ENCODE measurements around the gene CYP24A1. TPM values are rescaled to one million over a fixed set of nuclear protein-coding genes. Genes with fewer than 3 reads are reported as not detected.

CYP24A1 gene
- polyA plus RNA-seq, 6 donors from 2014 or later, result not detected

GRCh38 chr20:54177378-54177777 lies 3.6 kb upstream of the CYP24A1 start:
- DNase-seq (no peak), ATAC-seq (ENCODE audit: low read depth in 2 of 2) (no peak)
- Mint-ChIP-seq H3K9me3 (peaks cover 0 to 1% (median 0%) of the 10 kb centered on the region in 7 donors), H3K36me3 (no peaks in the 10 kb centered on the region), H3K4me3 (no peak overlapping the region), H3K27me3 (peaks cover 45 to 56% (median 53%) of the 10 kb centered on the region in 3 donors), H3K27ac (no peak overlapping the region), H3K4me1 (peaks cover 8 to 18% (median 16%) of the 10 kb centered on the region in 3 donors)

DNA sequence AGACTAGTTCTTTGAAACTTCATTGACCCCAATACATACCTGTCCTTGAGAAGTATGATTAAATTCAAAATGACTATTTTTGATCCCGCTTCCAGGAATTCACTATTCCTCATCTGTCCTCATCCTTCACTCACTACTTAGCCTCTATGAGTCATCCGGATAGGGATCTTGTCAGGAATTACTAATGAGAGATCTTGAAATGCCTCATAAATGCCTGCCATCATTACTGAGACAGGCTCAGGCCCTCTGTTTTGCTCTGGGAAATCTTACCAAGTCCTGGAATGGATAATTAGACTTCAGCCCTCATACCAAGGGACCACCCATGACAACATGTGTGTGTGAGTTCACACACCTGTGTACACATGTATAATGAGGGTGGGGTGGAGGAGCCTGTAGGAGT lies 2.8 kb upstream of the CYP24A1 start:
- Mint-ChIP-seq H3K27me3 (peaks cover 51 to 61% (median 54%) of the 10 kb centered on the region in 3 donors), H3K36me3 (no peaks in the 10 kb centered on the region), H3K9me3 (peaks cover 0 to 1% (median 0%) of the 10 kb centered on the region in 7 donors), H3K4me3 (no peak overlapping the region), H3K27ac (no peak overlapping the region), H3K4me1 (peaks cover 8 to 18% (median 16%) of the 10 kb centered on the region in 3 donors)
- DNase-seq, result no peak
- no peak for ATAC-seq (ENCODE audit: low read depth in 2 of 2)

- peaks cover 51 to 70% (median 60%) of the 10 kb centered on the region in 3 donors for H3K27me3 Mint-ChIP-seq
- no peaks in the 10 kb centered on the region for H3K36me3 Mint-ChIP-seq
- H3K4me1 Mint-ChIP-seq, result peaks cover 8 to 18% (median 16%) of the 10 kb centered on the region in 3 donors
- ATAC-seq (ENCODE audit: low read depth in 2 of 2) (no peak), DNase-seq (no peak)
- peaks cover 0 to 1% (median 0%) of the 10 kb centered on the region in 7 donors for H3K9me3 Mint-ChIP-seq
- H3K27ac Mint-ChIP-seq, result peak overlapping the region in 1 of 6 donors; percentile 11
- peak overlapping the region in 4 of 8 donors; percentile 28 to 59 (median 44) for H3K4me3 Mint-ChIP-seq
These were observed 830 bp upstream of the CYP24A1 start for GRCh38 chr20:54174457-54175175.

DNA sequence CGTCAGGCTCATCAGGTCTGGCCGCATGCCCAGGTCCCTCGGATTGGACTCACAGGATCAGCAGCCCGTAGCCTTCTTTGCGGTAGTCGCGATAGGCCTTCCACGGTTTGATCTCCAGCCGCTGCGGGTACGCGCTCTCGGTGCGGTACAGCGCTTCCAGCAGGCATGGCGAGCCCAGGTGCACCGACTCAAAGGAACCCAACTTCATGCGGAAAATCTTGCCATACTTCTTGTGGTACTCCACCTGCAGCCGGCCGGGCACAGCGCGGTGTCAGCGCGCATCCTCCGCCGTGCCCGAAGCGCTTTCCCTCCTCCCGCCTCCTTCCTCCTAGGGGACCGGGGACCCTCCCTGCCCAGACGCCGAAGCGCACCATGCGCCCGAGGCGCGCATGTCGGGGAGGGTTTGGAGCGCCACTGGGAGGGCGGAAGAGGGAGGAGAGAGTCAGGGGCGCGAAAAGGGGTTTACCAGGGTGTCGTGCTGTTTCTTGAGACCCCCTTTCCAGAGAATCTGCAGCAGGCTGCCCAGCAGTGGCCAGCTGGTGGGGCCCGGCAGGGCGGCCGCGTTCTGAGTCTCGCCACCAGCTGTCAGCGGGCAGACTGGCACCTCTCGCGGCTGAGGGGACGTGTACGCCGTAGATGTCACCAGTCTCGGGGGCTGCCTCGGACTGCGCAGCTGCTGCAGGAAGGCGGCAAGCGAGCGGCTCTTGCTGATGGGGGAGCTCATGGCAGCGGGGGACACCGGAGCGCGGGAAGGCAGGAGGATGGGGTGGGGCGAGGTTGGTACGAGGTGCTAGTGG lies 732 bp downstream of the CYP24A1 start:
- Mint-ChIP-seq H3K36me3 (no peaks in the 10 kb centered on the region), H3K4me1 (peaks cover 8 to 18% (median 16%) of the 10 kb centered on the region in 3 donors), H3K4me3 (peak overlapping the region in 4 of 8 donors; percentile 13 to 74 (median 24)), H3K9me3 (peaks cover 0 to 1% (median 0%) of the 10 kb centered on the region in 7 donors), H3K27ac (no peak overlapping the region), H3K27me3 (peaks cover 58 to 86% (median 76%) of the 10 kb centered on the region in 3 donors)
- DNase-seq, result no peak
- no peak for ATAC-seq (ENCODE audit: low read depth in 2 of 2)

GRCh38 chr20:54172532-54172855 lies 1.3 kb downstream of the CYP24A1 start:
- H3K27me3 Mint-ChIP-seq, result peaks cover 59 to 90% (median 82%) of the 10 kb centered on the region in 3 donors
- H3K36me3 Mint-ChIP-seq, result no peaks in the 10 kb centered on the region
- no peak overlapping the region for H3K27ac Mint-ChIP-seq
- DNase-seq (no peak), ATAC-seq (ENCODE audit: low read depth in 2 of 2) (no peak)
- peak overlapping the region in 1 of 8 donors; percentile 19 for H3K4me3 Mint-ChIP-seq
- H3K9me3 Mint-ChIP-seq, result peaks cover 0 to 1% (median 0%) of the 10 kb centered on the region in 7 donors
- H3K4me1 Mint-ChIP-seq, result peaks cover 8 to 18% (median 16%) of the 10 kb centered on the region in 3 donors

GRCh38 chr20:54170963-54171362 lies 2.8 kb downstream of the CYP24A1 start:
- Mint-ChIP-seq H3K4me1 (peaks cover 8 to 18% (median 16%) of the 10 kb centered on the region in 3 donors), H3K27ac (no peak overlapping the region), H3K9me3 (peaks cover 0 to 1% (median 0%) of the 10 kb centered on the region in 7 donors), H3K27me3 (peaks cover 58 to 87% (median 78%) of the 10 kb centered on the region in 3 donors), H3K36me3 (no peaks in the 10 kb centered on the region), H3K4me3 (no peak overlapping the region)
- DNase-seq (no peak), ATAC-seq (ENCODE audit: low read depth in 2 of 2) (no peak)

DNA sequence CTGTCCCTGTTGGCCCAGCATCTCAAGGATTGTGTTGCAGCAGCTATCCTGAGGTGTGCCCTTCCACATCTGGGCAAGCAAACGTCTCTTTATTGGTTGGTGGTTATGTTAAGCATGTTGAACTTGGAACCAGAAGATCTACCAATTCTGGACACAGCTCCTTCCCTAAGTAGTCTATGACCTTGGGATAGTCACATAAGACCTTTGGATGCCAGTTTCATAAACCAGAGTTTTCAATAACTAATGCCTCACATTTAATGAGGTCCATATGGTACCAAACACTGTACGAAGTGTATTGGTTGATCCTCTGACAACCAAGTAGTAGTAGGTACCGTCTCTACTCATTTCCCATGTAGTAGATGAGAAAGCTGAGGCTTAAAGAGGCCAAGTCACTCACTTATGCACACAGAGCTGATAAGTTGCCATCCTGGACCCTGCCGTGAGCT lies 3.7 kb downstream of the CYP24A1 start:
- Mint-ChIP-seq H3K9me3 (peaks cover 0 to 1% (median 0%) of the 10 kb centered on the region in 7 donors), H3K27me3 (peaks cover 54 to 84% (median 76%) of the 10 kb centered on the region in 3 donors), H3K36me3 (no peaks in the 10 kb centered on the region), H3K27ac (no peak overlapping the region), H3K4me1 (peaks cover 8 to 18% (median 16%) of the 10 kb centered on the region in 3 donors), H3K4me3 (no peak overlapping the region)
- DNase-seq (no peak), ATAC-seq (ENCODE audit: low read depth in 2 of 2) (no peak)

DNA sequence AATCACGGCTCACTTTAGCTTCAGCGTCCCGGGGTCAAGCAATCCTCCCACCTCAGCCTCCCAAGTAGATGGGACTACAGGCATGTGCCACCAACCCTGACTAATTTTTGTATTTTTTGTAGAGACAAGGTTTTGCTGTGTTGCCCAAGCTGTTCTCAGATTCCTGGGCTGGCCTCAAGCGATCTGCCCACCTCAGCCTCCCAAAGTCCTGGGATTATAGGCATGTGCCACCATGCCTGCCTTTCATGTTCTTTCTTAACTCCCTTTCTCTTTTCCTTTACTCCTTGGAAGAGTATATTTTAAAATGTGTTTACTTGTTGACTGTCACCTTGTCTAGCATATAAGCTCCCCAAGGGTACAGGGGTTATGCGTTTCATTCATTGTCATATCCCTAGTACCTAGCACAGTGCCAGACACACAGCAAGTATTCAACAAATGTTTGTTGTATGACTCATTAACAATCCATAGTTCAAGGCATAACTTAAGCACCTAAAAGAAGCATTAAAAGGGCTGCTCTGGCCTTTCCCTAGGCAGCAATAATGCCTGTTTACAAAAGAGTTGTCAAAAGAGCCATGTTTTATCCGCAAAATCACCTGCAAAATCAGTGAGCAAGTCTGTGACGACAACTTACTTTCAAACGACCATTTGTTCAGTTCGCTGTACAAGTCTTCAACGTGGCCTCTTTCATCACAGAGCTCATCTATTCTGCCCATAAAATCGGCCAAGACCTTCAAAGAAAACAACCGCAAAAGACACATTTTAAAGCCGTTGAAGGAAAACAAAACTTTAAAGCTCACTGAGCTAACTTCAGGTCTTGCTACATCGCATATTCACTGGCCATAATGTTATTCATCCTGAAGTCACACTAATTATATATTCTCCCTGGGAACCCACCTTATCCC lies 4.6 kb downstream of the CYP24A1 start:
- no peak for ATAC-seq (ENCODE audit: low read depth in 2 of 2)
- Mint-ChIP-seq H3K27me3 (peaks cover 46 to 76% (median 68%) of the 10 kb centered on the region in 3 donors), H3K27ac (peak overlapping the region in 1 of 6 donors; percentile 83)

GRCh38 chr20:54167909-54168872 lies 5.6 kb downstream of the CYP24A1 start:
- no peak for ATAC-seq (ENCODE audit: low read depth in 2 of 2)
- Mint-ChIP-seq H3K4me3 (no peak overlapping the region), H3K4me1 (peaks cover under 1 to 5% (median 1%) of the 10 kb centered on the region in 3 donors), H3K36me3 (no peaks in the 10 kb centered on the region), H3K9me3 (no peaks in the 10 kb centered on the region), H3K27ac (peak overlapping the region in 1 of 6 donors; percentile 83), H3K27me3 (peaks cover 50 to 66% (median 59%) of the 10 kb centered on the region in 3 donors)
- DNase-seq, result no peak

More for the DNA sequence above, 4.6 kb downstream of the CYP24A1 start:
- peaks cover 0 to 1% (median 0%) of the 10 kb centered on the region in 7 donors for H3K9me3 Mint-ChIP-seq
- H3K36me3 Mint-ChIP-seq, result no peaks in the 10 kb centered on the region
- H3K4me3 Mint-ChIP-seq, result no peak overlapping the region
- DNase-seq, result no peak
- peaks cover 6 to 12% (median 8%) of the 10 kb centered on the region in 3 donors for H3K4me1 Mint-ChIP-seq

DNA sequence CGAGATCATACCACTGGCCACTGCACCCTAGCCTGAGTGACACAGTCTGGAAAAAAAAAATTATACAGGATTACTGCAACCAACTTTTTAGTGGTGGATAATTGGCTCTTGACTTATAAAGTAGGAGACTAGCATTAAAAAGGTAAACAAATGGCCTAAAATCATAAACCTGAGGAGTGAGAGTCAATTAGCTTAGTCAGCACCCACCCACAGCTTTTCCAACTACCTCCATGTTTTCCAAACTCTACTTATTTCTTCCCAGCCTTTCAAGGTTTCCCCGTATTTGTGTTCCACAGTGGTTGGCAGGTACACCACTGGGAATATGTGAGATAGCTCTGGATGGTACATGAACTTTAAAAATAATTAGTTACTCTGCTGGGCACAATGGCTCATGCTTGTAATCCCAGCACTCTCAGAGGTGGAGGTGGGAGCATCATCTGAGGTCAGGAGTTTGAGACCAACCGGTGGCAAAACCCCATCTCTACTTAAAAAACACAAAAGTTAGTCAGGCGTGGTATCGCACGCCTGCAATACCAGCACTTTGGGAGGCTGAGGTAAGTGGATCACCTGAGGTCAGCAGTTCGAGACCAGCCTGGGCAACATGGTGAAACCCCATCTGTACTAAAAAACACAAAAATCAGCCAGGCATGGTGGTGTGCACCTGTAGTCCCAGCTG lies 6.7 kb downstream of the CYP24A1 start:
- H3K4me3 Mint-ChIP-seq, result no peak overlapping the region
- peaks cover 48 to 55% (median 49%) of the 10 kb centered on the region in 3 donors for H3K27me3 Mint-ChIP-seq
- no peaks in the 10 kb centered on the region for H3K9me3 Mint-ChIP-seq
- no peak for ATAC-seq (ENCODE audit: low read depth in 2 of 2)
- H3K4me1 Mint-ChIP-seq, result no peaks in the 10 kb centered on the region
- no peaks in the 10 kb centered on the region for H3K36me3 Mint-ChIP-seq
- H3K27ac Mint-ChIP-seq, result no peak overlapping the region
- DNase-seq, result no peak

- H3K4me1 Mint-ChIP-seq, result no peaks in the 10 kb centered on the region
- H3K27ac Mint-ChIP-seq, result no peak overlapping the region
- ATAC-seq (ENCODE audit: low read depth in 2 of 2), result no peak
- peaks cover 43 to 50% (median 47%) of the 10 kb centered on the region in 3 donors for H3K27me3 Mint-ChIP-seq
- no peak overlapping the region for H3K4me3 Mint-ChIP-seq
- no peak for DNase-seq
- no peaks in the 10 kb centered on the region for H3K9me3 Mint-ChIP-seq
- H3K36me3 Mint-ChIP-seq, result no peaks in the 10 kb centered on the region
These were observed 8.0 kb downstream of the CYP24A1 start for GRCh38 chr20:54165803-54166202.
